ENCODE results near the gene PDIA4.
A peak's percentile ranks its signal among the peaks of the same experiment; 100 is the strongest.
"Not testable (repeated sequence)": the region's sequence is repeated elsewhere in the genome, so short reads cannot be mapped to it uniquely, and the experiment has no call there.

Gene PDIA4

GRCh38 chr7:149031353-149031910 is 3.1 kb upstream of the PDIA4 start:
- no peak for DNase-seq

GRCh38 chr7:149030439-149030838 is 2.1 kb upstream of the PDIA4 start:
- not testable (repeated sequence) for DNase-seq

- peak in 1 of 5 donors; percentile 17 for DNase-seq
These were observed 527 bp downstream of the PDIA4 start for GRCh38 chr7:149027611-149028345.

- DNase-seq: no peak
These were observed 1.2 kb downstream of the PDIA4 start for GRCh38 chr7:149027055-149027454.

- DNase-seq: no peak
These were observed 4.6 kb downstream of the PDIA4 start for GRCh38 chr7:149023662-149024061.

GRCh38 chr7:149022756-149023360 is 5.4 kb downstream of the PDIA4 start:
- DNase-seq: no peak

- no peak for DNase-seq
These were observed 6.6 kb downstream of the PDIA4 start for GRCh38 chr7:149021725-149022062.

GRCh38 chr7:149020483-149020882 is 7.8 kb downstream of the PDIA4 start:
- DNase-seq: no peak

- DNase-seq: no peak
These were observed 11.4 kb downstream of the PDIA4 start for GRCh38 chr7:149016876-149017275.

GRCh38 chr7:149014309-149014708 is 14.0 kb downstream of the PDIA4 start:
- DNase-seq: no peak

GRCh38 chr7:149013876-149014275 is 14.4 kb downstream of the PDIA4 start:
- DNase-seq: no peak

GRCh38 chr7:149012730-149013129 is 15.6 kb downstream of the PDIA4 start:
- not testable (repeated sequence) for DNase-seq

- DNase-seq: no peak
These were observed 16.8 kb downstream of the PDIA4 start for GRCh38 chr7:149011491-149011890.

- DNase-seq: no peak
These were observed 17.9 kb downstream of the PDIA4 start for GRCh38 chr7:149010451-149010850.

- DNase-seq: no peak
These were observed 18.8 kb downstream of the PDIA4 start for GRCh38 chr7:149009527-149009926.

GRCh38 chr7:149007611-149008010 is 20.7 kb downstream of the PDIA4 start:
- no peak for DNase-seq

- DNase-seq: no peak
These were observed 21.2 kb downstream of the PDIA4 start for GRCh38 chr7:149007146-149007545.

GRCh38 chr7:149006345-149006725 is 22.0 kb downstream of the PDIA4 start:
- DNase-seq: no peak

- DNase-seq: peak; percentile 64 to 83 (median 74)
These were observed 22.6 kb downstream of the PDIA4 start for GRCh38 chr7:149005427-149006344.

- DNase-seq: no peak
These were observed 23.6 kb downstream of the PDIA4 start for GRCh38 chr7:149004405-149005370.

- DNase-seq: no peak
These were observed 24.6 kb downstream of the PDIA4 start for GRCh38 chr7:149003560-149004305.
